H1 (cell line): ENCODE measurements around the gene SMOC2. TPM values are rescaled to one million over a fixed set of nuclear protein-coding genes. Genes with fewer than 3 reads are reported as not detected.

Experiments used
- CTCF ChIA-PET: fragments of 300-600 bp; sonication (Branson Sonifier 250); formaldehyde crosslinking; loops from one replicate; lab custom pipeline; 2021; ENCODE audit not compliant: partially characterized antibody; lab: Charles Lee
- POLR2A ChIA-PET: fragments of 300-600 bp; sonication (Branson Sonifier 250); formaldehyde crosslinking; loops from one replicate; lab custom pipeline; 2021; ENCODE audit warnings: inconsistent platforms; ENCODE audit not compliant: partially characterized antibody; lab: Charles Lee
- DNase-seq, 2 experiments: peaks; one replicate each; pipeline versions ENCODE4 v3.0.0 to v3.0.0-alpha.2; 2010 to 2022; ENCODE audit warnings: low spot score in 2 of 2, low read depth in 1 of 2, mixed read lengths in 1 of 2
- FAIRE-seq: peaks from 2 replicates; lab custom pipeline; 2011; peaks lifted over from hg19 to GRCh38; lab: Jason Lieb, UNC
- H2AFZ ChIP-seq: 2 replicates; pipeline ENCODE4 v1.8.1; 2012; ENCODE audit warnings: low read length, inconsistent platforms
- H2AK5ac ChIP-seq: 2 replicates; pipeline ENCODE4 v1.6.1; 2013; ENCODE audit warnings: low read depth, low read length
- H2BK120ac ChIP-seq: replicated peaks from 2 replicates; pipeline ENCODE3; 2013; ENCODE audit warnings: low read depth, low read length, inconsistent platforms
- H2BK12ac ChIP-seq: 2 replicates; pipeline ENCODE4 v1.6.1; 2013; ENCODE audit warnings: low read depth, low read length
- H2BK15ac ChIP-seq: 2 replicates; pipeline ENCODE4 v1.6.1; 2013; ENCODE audit warnings: low read length
- H2BK20ac ChIP-seq: 2 replicates; pipeline ENCODE4 v1.6.1; 2013; ENCODE audit warnings: low read length
- H2BK5ac ChIP-seq: 2 replicates; pipeline ENCODE4 v1.6.1; 2013; ENCODE audit warnings: low read depth, low read length
- H3K14ac ChIP-seq: 2 replicates; pipeline ENCODE4 v1.6.1; 2013; ENCODE audit warnings: inconsistent platforms; ENCODE audit not compliant: insufficient read length
- H3K18ac ChIP-seq: 2 replicates; pipeline ENCODE4 v1.6.1; 2013; ENCODE audit warnings: low read length; ENCODE audit errors: extremely low read depth
- H3K23ac ChIP-seq: 2 replicates; pipeline ENCODE4 v1.6.1; 2013; ENCODE audit warnings: inconsistent platforms; ENCODE audit not compliant: insufficient read length
- H3K23me2 ChIP-seq: 2 replicates; pipeline ENCODE4 v1.6.1; 2013; ENCODE audit warnings: low read depth, low read length
- H3K27ac ChIP-seq: 2 replicates; pipeline ENCODE4 v1.6.1; 2011; ENCODE audit warnings: low read depth, low read length, inconsistent platforms
- H3K27me3 ChIP-seq, 4 experiments: replicated peaks in 1 of 4; 1 replicate in 1 of 4; 2 replicates in 3 of 4; pipeline versions ENCODE4 v1.6.1 to v1.8.1; 2011 to 2013; ENCODE audit warnings: low read length in 3 of 4, mild to moderate bottlenecking in 3 of 4, inconsistent platforms in 2 of 4, mixed read lengths in 2 of 4, moderate library complexity in 1 of 4; ENCODE audit not compliant: control insufficient read depth in 3 of 4, insufficient read depth in 3 of 4; ENCODE audit errors: extremely low read depth in 1 of 4
- H3K36me3 ChIP-seq, 4 experiments: 2 replicates each; pipeline versions ENCODE4 v1.6.1 to v1.8.1; 2011 to 2013; ENCODE audit warnings: mild to moderate bottlenecking in 4 of 4, low read length in 3 of 4, moderate library complexity in 2 of 4, control low read depth in 1 of 4, inconsistent platforms in 1 of 4; ENCODE audit not compliant: insufficient read depth in 4 of 4, control insufficient read depth in 2 of 4
- H3K4ac ChIP-seq: replicated peaks from 2 replicates; pipeline ENCODE3; 2013; ENCODE audit warnings: low read length, low read depth, mixed read lengths, inconsistent platforms; ENCODE audit not compliant: insufficient read length
- H3K4me1 ChIP-seq, 4 experiments: replicated peaks in 1 of 4; 1 replicate in 1 of 4; 2 replicates in 3 of 4; pipeline versions ENCODE4 v1.6.1 to v1.8.1; 2011 to 2013; ENCODE audit warnings: low read length in 3 of 4, inconsistent platforms in 2 of 4, mixed read lengths in 1 of 4; ENCODE audit not compliant: insufficient read depth in 4 of 4, control insufficient read depth in 3 of 4
- H3K4me2 ChIP-seq, 2 experiments: 2 replicates each; pipeline versions ENCODE4 v1.6.1 to v1.8.1; 2011 to 2013; ENCODE audit warnings: low read depth in 2 of 2, low read length in 2 of 2, control low read depth in 1 of 2, inconsistent platforms in 1 of 2, mild to moderate bottlenecking in 1 of 2; ENCODE audit not compliant: insufficient read depth in 1 of 2
- H3K4me3 ChIP-seq, 4 experiments: fragments of 200-600, 300-600 bp in 1 of 4; sonication (generic), shearing (Covaris generic), sonication (Bioruptor Twin) in 1 of 4; 2 replicates each; pipeline versions ENCODE4 v1.5.1 to v1.8.1; 2011 to 2016; ENCODE audit warnings: low read length in 4 of 4, low read depth in 3 of 4, control low read depth in 2 of 4, inconsistent platforms in 2 of 4, mild to moderate bottlenecking in 2 of 4, mixed read lengths in 1 of 4, moderate library complexity in 1 of 4; ENCODE audit not compliant: insufficient read depth in 2 of 4; ENCODE audit errors: extremely low read depth in 1 of 4
- H3K56ac ChIP-seq: replicated peaks from 2 replicates; pipeline ENCODE3; 2013; ENCODE audit warnings: low read depth, mild to moderate bottlenecking, mixed read lengths, low read length, inconsistent platforms; ENCODE audit not compliant: insufficient read length
- H3K79me1 ChIP-seq: 2 replicates; pipeline ENCODE4 v1.6.1; 2013; ENCODE audit warnings: low read depth, low read length, control low read depth
- H3K79me2 ChIP-seq, 2 experiments: 2 replicates each; pipeline versions ENCODE4 v1.6.1 to v1.8.1; 2012 to 2013; ENCODE audit warnings: low read length in 2 of 2, mild to moderate bottlenecking in 2 of 2, inconsistent platforms in 1 of 2; ENCODE audit not compliant: insufficient read depth in 2 of 2, control insufficient read depth in 1 of 2
- H3K9ac ChIP-seq, 4 experiments: replicated peaks in 1 of 4; 1 replicate in 1 of 4; 2 replicates in 3 of 4; pipeline versions ENCODE4 v1.6.1 to v1.8.1; 2011 to 2013; ENCODE audit warnings: low read depth in 3 of 4, low read length in 3 of 4, control low read depth in 2 of 4, mild to moderate bottlenecking in 2 of 4, moderate library complexity in 2 of 4, inconsistent platforms in 1 of 4; ENCODE audit errors: extremely low read depth in 1 of 4
- H3K9me3 ChIP-seq, 2 experiments: 2 replicates each; pipeline versions ENCODE4 v1.6.1 to v1.8.1; 2012 to 2013; ENCODE audit warnings: mild to moderate bottlenecking in 2 of 2, moderate library complexity in 2 of 2, control low read depth in 1 of 2, inconsistent platforms in 1 of 2, low read depth in 1 of 2, low read length in 1 of 2, mixed read lengths in 1 of 2; ENCODE audit not compliant: insufficient read depth in 2 of 2
- H4K20me1 ChIP-seq, 2 experiments: replicated peaks in 1 of 2; 2 replicates each; pipeline versions ENCODE3 to v1.8.1; 2011 to 2013; ENCODE audit warnings: inconsistent platforms in 2 of 2, low read length in 2 of 2, mild to moderate bottlenecking in 1 of 2; ENCODE audit not compliant: insufficient read depth in 2 of 2, control insufficient read depth in 1 of 2
- H4K5ac ChIP-seq: 2 replicates; pipeline ENCODE4 v1.6.1; 2013; ENCODE audit warnings: low read length, low read depth, mixed read lengths, inconsistent platforms; ENCODE audit not compliant: insufficient read length
- H4K8ac ChIP-seq: 2 replicates; pipeline ENCODE4 v1.8.0; 2013; ENCODE audit warnings: mild to moderate bottlenecking, moderate library complexity, low read length, inconsistent platforms; ENCODE audit not compliant: insufficient read depth; ENCODE audit errors: extremely low read depth
- H4K91ac ChIP-seq: replicated peaks from 2 replicates; pipeline ENCODE3; 2013; ENCODE audit warnings: low read length, mixed read lengths, inconsistent platforms; ENCODE audit not compliant: insufficient read length
- ASH2L ChIP-seq: fragments of 200-600, 300-600 bp; sonication (generic); IDR thresholded peaks from one replicate; pipeline ENCODE4 v1.7.1; 2017; ENCODE audit warnings: low read length
- CTCF ChIP-seq, 3 experiments: IDR thresholded peaks; 1 replicate in 2 of 3; 2 replicates in 1 of 3; pipeline versions ENCODE4 v1.5.1 to v1.6.1; 2011; ENCODE audit warnings: low read length in 3 of 3, mild to moderate bottlenecking in 3 of 3, inconsistent platforms in 2 of 3, low read depth in 1 of 3, moderate library complexity in 1 of 3; ENCODE audit not compliant: insufficient read depth in 1 of 3; ENCODE audit errors: control extremely low read depth in 1 of 3
- KDM4A ChIP-seq: IDR thresholded peaks from one replicate; pipeline ENCODE4 v1.7.1; 2012; ENCODE audit warnings: low read depth, mild to moderate bottlenecking, moderate library complexity, low read length, inconsistent platforms; ENCODE audit not compliant: severe bottlenecking
- RAD21 ChIP-seq, 2 experiments: IDR thresholded peaks in 1 of 2; conservative IDR thresholded peaks in 1 of 2; 2 replicates each; pipeline ENCODE4 v1.6.1; 2011; ENCODE audit warnings: low read depth in 2 of 2, low read length in 2 of 2, improper control_type of control experiment in 1 of 2, inconsistent platforms in 1 of 2, mild to moderate bottlenecking in 1 of 2, moderate library complexity in 1 of 2
- SIN3A ChIP-seq, 2 experiments: IDR thresholded peaks in 1 of 2; conservative IDR thresholded peaks in 1 of 2; 2 replicates each; pipeline ENCODE4 v1.6.1; 2011 to 2012; ENCODE audit warnings: low read length in 2 of 2, improper control_type of control experiment in 1 of 2, low read depth in 1 of 2, mild to moderate bottlenecking in 1 of 2
- SUZ12 ChIP-seq: fragments of 200-600 bp; sonication (generic); IDR thresholded peaks from 2 replicates; pipeline ENCODE4 v1.6.1; 2012; ENCODE audit warnings: mild to moderate bottlenecking, inconsistent platforms, low read length, moderate library complexity, mixed read lengths
- USF2 ChIP-seq: IDR thresholded peaks from 2 replicates; pipeline ENCODE4 v1.6.1; 2011; ENCODE audit warnings: low read length, improper control_type of control experiment
- WGBS, 2 experiments: shearing (Covaris generic) in 1 of 2; methylation state at CpG; one replicate each; pipeline versions ENCODE4 v1.1.6 to v1.1.7; 2013 to 2015; ENCODE audit warnings: low lambda C conversion rate in 2 of 2, mixed read lengths in 2 of 2, inconsistent platforms in 1 of 2, low coverage in 1 of 2, missing lambda C conversion rate in 1 of 2; ENCODE audit not compliant: insufficient replicate concordance in 2 of 2, insufficient coverage in 1 of 2, insufficient read length in 1 of 2; ENCODE audit errors: extremely low coverage in 1 of 2, missing lambda C conversion rate in 1 of 2; 5-methylcytosine and 5-hydroxymethylcytosine counted together
- polyA plus RNA-seq, 7 experiments: library from polyadenylated mRNA; depleted of rRNA in 3 of 7; stranded (reverse) in 5 of 7; unstranded in 2 of 7; fragments of >200 nt in 5 of 7; fragments of 200-250 nt in 2 of 7; gene quantifications; 1 replicate in 5 of 7; 2 replicates in 1 of 7; 4 replicates in 1 of 7; pipeline versions ENCODE4 v1.2.1 to v1.2.3, GENCODE V29; 2011 to 2013; ENCODE audit warnings: missing spikeins in 2 of 7, mixed read lengths in 2 of 7
- total RNA-seq: library from RNA; stranded (reverse); fragmentation: NEBNext Ultra II Directional; extraction: Animal tissue kit (Norgen Biotek cat#: 25700); gene quantifications from 2 replicates; pipeline ENCODE4 v1.2.1, GENCODE V29; 2021

SMOC2 gene
- total and polyA plus RNA-seq, 2 of the 8 experiments (the other 6 are each of a cell fraction or from before 2014, with no cell fraction given) = 7.7 to 8.5 TPM

- no peak overlapping the region for H3K18ac ChIP-seq
- no peak overlapping the region for H2BK5ac ChIP-seq
- ChIA-PET POLR2A (no interaction called here), CTCF (interaction anchor here (1.0 to 1.5 kb wide), 4 partner anchors 11 to 213 kb away, joined by 3 to 4 read pairs (median 3); no protein-coding TSS in a partner anchor)
- WGBS, 2 experiments = 86% methylated on average over 6 of the region's 6 CpGs; no CpG with 5 or more reads in 1 of the 2 experiments
- H3K27me3 ChIP-seq = no peaks in the 10 kb centered on the region
- H2BK20ac ChIP-seq = no peak overlapping the region
- H4K20me1 ChIP-seq = no peaks in the 10 kb centered on the region
- no peak overlapping the region for H3K23ac ChIP-seq
- no peak overlapping the region for H2BK120ac ChIP-seq
- no peak overlapping the region for H3K4ac ChIP-seq
- H3K4me2 ChIP-seq = no peak overlapping the region
- no peak overlapping the region for H2BK12ac ChIP-seq
- no peaks in the 10 kb centered on the region for H3K79me2 ChIP-seq
- no peaks in the 10 kb centered on the region; the same call in 1 of the 2 replicates for H3K23me2 ChIP-seq
- H3K14ac ChIP-seq = no peak overlapping the region
- no peak overlapping the region for H3K27ac ChIP-seq
- no peak overlapping the region for H2AFZ ChIP-seq
- no peak overlapping the region for H3K56ac ChIP-seq
- H3K4me3 ChIP-seq = no peak overlapping the region
- TF ChIP-seq ASH2L (no peak), KDM4A (no peak), SUZ12 (no peak), USF2 (no peak), RAD21 (IDR thresholded peaks at IDR 0.05 in 1 of 2, conservative IDR thresholded peaks at IDR 0.05 in 1 of 2; ENCODE audit: low read depth in 2 of 2, low read length in 2 of 2) (peak in 1 of 2 experiments; percentile 25; a peak in 3 of 4 replicates), SIN3A (conservative IDR thresholded peaks at IDR 0.05 in 1 of 2, IDR thresholded peaks at IDR 0.05 in 1 of 2; ENCODE audit: low read depth in 1 of 2, low read length in 2 of 2) (no peak), CTCF (IDR thresholded peaks at IDR 0.05; ENCODE audit: control extremely low read depth in 1 of 3, insufficient read depth in 1 of 3, low read depth in 1 of 3, low read length in 3 of 3) (peak in 2 of 3 experiments; percentile 11 to 19; a peak in 2 of 4 replicates)
- H3K4me1 ChIP-seq = peaks cover 5 to 16% (median 11%) of the 10 kb centered on the region in 4 experiments; a peak in 6 of 7 replicates
- H3K9me3 ChIP-seq = no peaks in the 10 kb centered on the region
- no peak overlapping the region for H4K91ac ChIP-seq
- no peak overlapping the region for H4K8ac ChIP-seq
- no peak overlapping the region for H4K5ac ChIP-seq
- FAIRE-seq = no peak
- H3K36me3 ChIP-seq = no peaks in the 10 kb centered on the region
- no peak for DNase-seq
- H2BK15ac ChIP-seq = no peak overlapping the region
- no peak overlapping the region for H3K9ac ChIP-seq
- H2AK5ac ChIP-seq = no peak overlapping the region
- H3K79me1 ChIP-seq = no peaks in the 10 kb centered on the region
These were observed 104.4 kb downstream of the SMOC2 start for GRCh38 chr6:168545428-168545827.
